BLaER1 (cell line): ENCODE results near the gene ZC3H18.
A peak's percentile ranks its signal among the peaks of the same experiment; 100 is the strongest.

Source experiments
- H3K27ac ChIP-seq: shearing (Covaris generic); formaldehyde crosslinking; 2 replicates; pipeline ENCODE4 v1.8.1; 2022
- H3K27me3 ChIP-seq: shearing (Covaris generic); formaldehyde crosslinking; 2 replicates; pipeline ENCODE4 v1.8.1; 2022
- H3K36me3 ChIP-seq: shearing (Covaris generic); formaldehyde crosslinking; 2 replicates; pipeline ENCODE4 v1.8.1; 2022
- H3K4me1 ChIP-seq: shearing (Covaris generic); formaldehyde crosslinking; 2 replicates; pipeline ENCODE4 v1.8.1; 2022
- H3K4me2 ChIP-seq: shearing (Covaris generic); formaldehyde crosslinking; 2 replicates; pipeline ENCODE4 v1.8.1; 2022
- H3K4me3 ChIP-seq: shearing (Covaris generic); formaldehyde crosslinking; 2 replicates; pipeline ENCODE4 v1.8.1; 2022
- H3K9ac ChIP-seq: shearing (Covaris generic); formaldehyde crosslinking; 2 replicates; pipeline ENCODE4 v1.8.1; 2022
- H3K9me3 ChIP-seq: shearing (Covaris generic); formaldehyde crosslinking; 2 replicates; pipeline ENCODE4 v1.8.1; 2022
- H4K20me1 ChIP-seq: shearing (Covaris generic); formaldehyde crosslinking; 2 replicates; pipeline ENCODE4 v1.8.1; 2022
- Cebpa-rat ChIP-seq: shearing (Covaris generic); IDR thresholded peaks from 2 replicates; pipeline ENCODE4 v1.8.1; 2022

ZC3H18 gene

DNA sequence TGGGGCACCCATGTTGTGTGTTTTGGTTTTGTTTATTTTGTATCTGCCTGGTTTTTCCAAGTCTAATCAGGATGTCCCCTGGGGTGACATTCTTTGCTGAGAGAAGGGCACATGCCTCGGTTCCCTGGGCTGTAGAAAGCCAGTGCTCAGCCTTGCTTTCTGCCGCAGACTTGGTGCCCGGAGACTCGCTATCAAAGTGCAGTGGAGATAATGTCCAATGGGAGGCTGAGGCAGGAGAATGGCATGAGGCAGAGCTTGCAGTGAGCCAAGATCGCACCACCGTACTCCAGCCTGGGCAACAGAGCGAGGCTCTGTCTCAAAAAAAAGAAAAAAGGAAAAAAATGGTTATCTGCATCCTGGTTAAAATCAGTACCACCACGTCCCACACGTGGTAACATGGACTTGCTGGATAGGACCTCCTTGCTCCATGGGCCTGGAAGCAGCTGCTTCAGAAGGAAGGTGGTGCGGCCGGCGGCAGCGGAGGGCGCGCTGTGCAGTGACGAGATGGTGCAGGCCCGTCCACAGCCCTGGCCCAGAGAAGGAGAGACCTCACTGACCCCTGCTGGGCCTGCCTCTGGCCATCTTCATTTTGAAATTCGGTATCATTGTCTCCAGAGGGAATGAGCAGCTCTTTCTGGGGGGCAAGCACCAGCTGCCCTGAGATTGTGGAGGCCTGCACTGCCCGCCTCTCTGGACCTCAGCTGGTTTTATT, 48.9 kb downstream of the ZC3H18 start:
- H3K36me3 ChIP-seq: peaks cover 86% of the 10 kb centered on the region

DNA sequence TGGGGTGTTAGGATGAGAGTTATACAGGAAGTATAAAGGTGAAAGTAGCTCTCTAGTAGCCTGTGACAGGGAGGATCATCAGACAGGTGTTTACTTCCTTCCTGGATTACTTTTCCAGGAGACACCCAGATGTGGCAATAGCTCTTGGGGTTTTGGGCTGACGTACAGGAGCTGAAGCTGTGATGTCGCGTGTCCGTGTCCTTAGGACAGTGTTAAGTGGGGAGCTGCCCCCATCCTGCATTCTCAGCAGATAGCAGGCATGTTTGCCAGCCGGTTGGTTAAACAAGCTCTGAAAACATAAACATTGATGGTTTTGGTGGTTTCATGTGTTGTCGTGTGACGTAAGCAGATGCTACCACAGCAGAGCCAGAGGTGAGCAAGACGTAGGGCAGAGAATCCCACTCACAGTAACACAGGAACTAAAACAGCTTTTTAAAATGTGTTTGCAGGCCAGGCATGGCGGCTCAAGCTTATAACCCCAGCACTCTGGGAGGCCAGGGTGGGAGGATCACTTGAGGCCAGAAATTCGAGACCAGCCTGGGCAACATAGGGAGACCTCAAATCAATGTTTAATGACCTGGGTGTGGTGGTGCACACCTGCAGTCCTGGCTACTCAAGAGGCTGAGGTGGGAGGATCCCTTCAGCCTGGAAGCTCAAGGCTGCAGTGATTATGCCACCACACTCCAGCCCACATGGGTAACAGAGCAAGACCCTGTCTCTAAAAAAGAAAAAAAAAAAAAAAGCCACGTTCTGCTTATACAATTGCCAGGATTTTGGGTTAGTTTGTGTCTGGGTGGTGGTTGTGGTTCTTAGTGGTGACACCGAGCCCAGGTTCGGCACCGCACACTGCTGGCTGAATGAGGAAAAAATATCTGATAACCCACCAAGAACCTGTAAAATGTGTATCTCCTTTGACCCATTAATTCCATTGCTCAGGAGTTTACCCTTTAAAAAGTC, 49.9 kb downstream of the ZC3H18 start:
- no peaks in the 10 kb centered on the region for H3K27me3 ChIP-seq
- H3K36me3 ChIP-seq: peaks cover 93% of the 10 kb centered on the region
- H3K9me3 ChIP-seq: no peaks in the 10 kb centered on the region
- H4K20me1 ChIP-seq: peaks cover 71% of the 10 kb centered on the region
- no peak overlapping the region for H3K27ac ChIP-seq
- H3K9ac ChIP-seq: peak overlapping the region; percentile 30; the same call in 1 of the 2 replicates
- H3K4me2 ChIP-seq: peak overlapping the region; percentile 15; the same call in 1 of the 2 replicates
- H3K4me3 ChIP-seq: no peak overlapping the region
- H3K4me1 ChIP-seq: peaks cover 54% of the 10 kb centered on the region
- TF ChIP-seq Cebpa-rat: no peak

More for the DNA sequence above, 48.9 kb downstream of the ZC3H18 start:
- H3K27ac ChIP-seq: peak overlapping the region; percentile 46
- peaks cover 71% of the 10 kb centered on the region for H4K20me1 ChIP-seq
- no peaks in the 10 kb centered on the region for H3K9me3 ChIP-seq
- peak overlapping the region; percentile 15; the same call in 1 of the 2 replicates for H3K4me2 ChIP-seq
- peaks cover 54% of the 10 kb centered on the region for H3K4me1 ChIP-seq
- no peak overlapping the region for H3K4me3 ChIP-seq
- H3K9ac ChIP-seq: peak overlapping the region; percentile 30; the same call in 1 of the 2 replicates
- H3K27me3 ChIP-seq: no peaks in the 10 kb centered on the region
- TF ChIP-seq Cebpa-rat: no peak

DNA sequence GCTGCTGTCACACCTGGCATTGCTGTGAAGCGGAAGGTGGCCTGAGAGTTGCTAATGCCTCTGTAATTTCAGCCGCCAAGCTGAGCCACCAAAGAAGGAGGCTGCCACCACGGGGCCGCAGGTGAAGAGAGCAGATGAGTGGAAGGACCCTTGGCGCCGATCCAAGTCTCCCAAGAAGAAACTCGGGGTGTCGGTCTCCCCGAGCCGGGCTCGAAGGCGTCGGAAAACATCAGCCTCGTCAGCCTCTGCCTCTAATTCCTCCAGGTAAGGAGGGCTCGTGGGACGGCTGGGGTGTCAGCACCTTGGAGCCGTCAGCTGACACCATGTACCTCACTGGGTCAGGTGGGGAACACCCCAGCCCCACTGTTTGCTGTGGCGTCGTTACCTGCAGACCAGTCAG, 51.9 kb downstream of the ZC3H18 start:
- Histone ChIP-seq H3K27me3 (no peaks in the 10 kb centered on the region), H3K27ac (no peak overlapping the region), H3K4me1 (peaks cover 54% of the 10 kb centered on the region), H3K9me3 (no peaks in the 10 kb centered on the region), H4K20me1 (peaks cover 51% of the 10 kb centered on the region), H3K9ac (no peak overlapping the region), H3K4me2 (no peak overlapping the region), H3K36me3 (peaks cover 98% of the 10 kb centered on the region), H3K4me3 (no peak overlapping the region)
- no peak for TF ChIP-seq Cebpa-rat

DNA sequence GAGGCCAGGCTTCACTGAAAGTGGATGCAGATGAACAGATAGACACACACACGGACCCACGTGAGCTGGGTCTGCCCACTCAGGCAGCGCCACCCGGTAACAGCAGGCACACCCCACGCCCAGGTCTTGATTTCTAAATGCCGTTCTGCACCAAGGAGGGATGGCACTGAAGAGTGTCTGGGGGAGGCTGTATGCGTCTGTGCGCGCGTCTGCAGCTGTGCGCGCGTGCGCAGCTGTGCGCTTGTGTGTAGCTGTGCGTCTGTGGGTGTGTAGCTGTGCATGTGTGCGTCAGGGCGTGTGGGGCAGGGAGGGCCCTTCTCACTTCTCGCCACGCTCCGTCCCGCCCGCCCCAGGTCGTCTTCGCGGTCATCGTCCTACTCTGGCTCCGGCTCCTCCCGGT, 52.7 kb downstream of the ZC3H18 start:
- Histone ChIP-seq H3K9me3 (no peaks in the 10 kb centered on the region), H3K4me2 (no peak overlapping the region), H4K20me1 (peaks cover 43% of the 10 kb centered on the region), H3K27ac (no peak overlapping the region), H3K36me3 (peaks cover 91% of the 10 kb centered on the region), H3K9ac (no peak overlapping the region), H3K4me1 (peaks cover 62% of the 10 kb centered on the region), H3K4me3 (no peak overlapping the region), H3K27me3 (no peaks in the 10 kb centered on the region)
- no peak for TF ChIP-seq Cebpa-rat

DNA sequence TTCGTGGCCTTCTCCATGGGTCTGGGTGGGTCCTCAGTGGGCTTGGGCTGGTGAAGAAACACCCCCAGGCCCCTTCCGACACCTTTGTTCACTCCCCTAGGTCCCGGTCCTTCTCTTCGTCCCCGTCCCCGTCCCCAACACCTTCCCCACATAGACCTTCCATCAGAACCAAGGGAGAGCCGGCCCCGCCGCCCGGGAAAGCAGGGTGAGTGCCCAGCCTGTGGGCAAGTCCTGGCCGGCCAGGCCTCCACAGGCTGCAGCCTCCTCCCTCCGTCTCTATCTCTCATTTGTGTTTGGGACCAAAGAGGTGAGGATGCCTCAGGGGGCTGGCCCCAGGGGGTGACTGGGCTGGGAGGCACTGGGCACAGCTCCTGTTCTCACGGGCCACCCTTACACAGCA, 53.7 kb downstream of the ZC3H18 start:
- Histone ChIP-seq H3K27ac (peak overlapping the region; percentile 55), H3K4me2 (peak overlapping the region; percentile 47; the same call in 1 of the 2 replicates), H3K27me3 (no peaks in the 10 kb centered on the region), H3K4me3 (no peak overlapping the region), H3K9ac (peak overlapping the region; percentile 41; the same call in 1 of the 2 replicates), H3K36me3 (peaks cover 81% of the 10 kb centered on the region), H3K4me1 (peaks cover 66% of the 10 kb centered on the region), H4K20me1 (peaks cover 33% of the 10 kb centered on the region), H3K9me3 (no peaks in the 10 kb centered on the region)
- TF ChIP-seq Cebpa-rat: no peak

DNA sequence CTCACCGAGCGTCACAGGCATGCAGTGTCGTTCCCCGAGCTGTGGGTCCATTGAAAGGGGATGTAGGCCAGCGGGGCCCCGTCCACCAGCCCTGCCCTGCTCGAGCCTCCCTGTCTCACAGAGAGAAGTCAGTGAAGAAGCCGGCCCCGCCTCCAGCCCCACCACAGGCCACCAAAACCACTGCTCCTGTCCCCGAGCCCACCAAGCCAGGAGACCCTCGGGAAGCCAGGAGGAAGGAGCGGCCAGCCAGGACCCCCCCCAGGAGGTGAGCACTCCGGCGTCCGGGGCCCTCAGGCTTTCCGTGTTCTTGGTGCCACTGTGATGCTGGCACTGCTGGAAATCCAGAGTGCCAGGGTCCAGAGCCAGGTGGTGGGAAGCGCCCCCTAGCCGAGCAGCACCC, 54.3 kb downstream of the ZC3H18 start:
- H3K4me2 ChIP-seq: peak overlapping the region; percentile 47
- H3K36me3 ChIP-seq: peaks cover 78% of the 10 kb centered on the region
- H3K4me1 ChIP-seq: peaks cover 67% of the 10 kb centered on the region
- H3K9me3 ChIP-seq: no peaks in the 10 kb centered on the region
- H3K27me3 ChIP-seq: no peaks in the 10 kb centered on the region
- peaks cover 27% of the 10 kb centered on the region for H4K20me1 ChIP-seq
- peak overlapping the region; percentile 55 for H3K27ac ChIP-seq
- peak overlapping the region; percentile 41; the same call in 1 of the 2 replicates for H3K9ac ChIP-seq
- TF ChIP-seq Cebpa-rat: no peak
- H3K4me3 ChIP-seq: no peak overlapping the region

DNA sequence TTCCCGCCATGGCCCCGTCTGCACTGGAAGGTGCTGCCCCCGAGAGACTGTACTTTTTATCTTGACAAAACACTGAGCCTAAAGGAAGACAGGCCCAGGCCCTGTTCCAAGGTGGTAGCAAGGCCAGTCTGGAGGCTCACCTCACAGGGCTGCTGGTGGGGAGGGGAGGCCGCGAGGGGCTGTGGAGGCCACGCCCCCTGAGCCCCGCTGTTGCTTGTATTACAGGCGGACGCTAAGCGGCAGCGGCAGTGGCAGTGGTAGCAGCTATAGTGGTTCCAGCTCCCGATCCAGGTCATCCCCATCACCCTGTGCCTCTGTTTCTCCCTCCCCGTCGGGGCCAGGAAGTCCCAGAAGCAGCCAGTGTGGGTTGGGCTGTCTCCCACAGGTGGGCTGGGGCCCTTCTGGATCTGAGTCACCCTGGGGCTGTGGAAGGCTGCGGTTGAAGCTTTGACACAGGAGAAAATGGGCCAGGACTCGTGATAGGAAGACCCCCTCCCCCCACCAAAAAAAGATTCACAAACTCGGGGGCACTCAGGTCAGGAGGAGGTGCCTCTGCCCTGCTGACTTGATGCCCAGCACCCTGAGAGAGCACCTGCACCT, 54.9 kb downstream of the ZC3H18 start:
- Histone ChIP-seq H3K4me1 (peaks cover 67% of the 10 kb centered on the region), H3K9me3 (no peaks in the 10 kb centered on the region), H3K9ac (0 out of 2 replicates have a peak overlapping the region, but pooled peaks have one; percentile 4), H3K36me3 (peaks cover 78% of the 10 kb centered on the region), H4K20me1 (peaks cover 21% of the 10 kb centered on the region), H3K4me3 (no peak overlapping the region), H3K4me2 (peak overlapping the region; percentile 47), H3K27ac (peak overlapping the region; percentile 55), H3K27me3 (no peaks in the 10 kb centered on the region)
- no peak for TF ChIP-seq Cebpa-rat

DNA sequence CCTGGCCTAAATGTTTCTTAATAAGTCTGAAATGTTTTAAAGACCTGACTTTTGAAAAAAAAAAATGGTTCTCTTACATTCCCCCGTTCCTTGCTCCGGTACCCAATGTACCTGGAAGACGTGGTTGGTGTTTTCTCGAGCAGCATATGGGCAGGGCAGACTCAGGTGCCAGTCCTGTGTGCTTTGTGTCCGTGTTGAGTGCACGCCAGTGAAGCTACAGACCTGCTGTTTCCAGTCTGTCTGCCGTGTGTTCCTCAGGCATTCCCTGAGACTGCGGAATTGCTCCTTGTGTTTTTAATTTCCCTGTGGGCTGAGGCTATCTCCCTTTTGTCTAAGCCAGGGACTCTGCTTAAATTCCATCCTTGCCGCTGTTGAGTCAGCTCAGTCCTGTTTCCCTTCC, 56.4 kb downstream of the ZC3H18 start:
- Histone ChIP-seq H3K36me3 (peaks cover 78% of the 10 kb centered on the region), H3K9ac (0 out of 2 replicates have a peak overlapping the region, but pooled peaks have one; percentile 85), H3K27ac (peak overlapping the region; percentile 99), H3K4me2 (peak overlapping the region; percentile 96), H3K4me3 (no peak overlapping the region), H3K4me1 (peaks cover 79% of the 10 kb centered on the region), H3K27me3 (no peaks in the 10 kb centered on the region), H3K9me3 (no peaks in the 10 kb centered on the region), H4K20me1 (peaks cover 12% of the 10 kb centered on the region; the same call in 1 of the 2 replicates)
- no peak for TF ChIP-seq Cebpa-rat
